ENCODE results near the gene UPF3A. TPM values are rescaled to one million over a fixed set of nuclear protein-coding genes. Genes with fewer than 3 reads are reported as not detected.

Gene UPF3A
- total and polyA plus RNA-seq, 9 of the 15 experiments (the other 6 are each of a cell fraction or from before 2014, with no cell fraction given) = 15.6 to 76.5 (median 40.9) TPM

- TF ChIP-seq FOXA3 (CRISPR knock-in tag; conservative IDR thresholded peaks at IDR 0.05 in 1 of 2, IDR thresholded peaks at IDR 0.05 in 1 of 2) = peak in 1 of 2 experiments; percentile 71; a peak in 1 of 4 replicates
- TF ChIP-seq LCOR (CRISPR knock-in tag; IDR thresholded peaks at IDR 0.05) = peak; percentile 95
- no peak for TF ChIP-seq CHD2 (IDR thresholded peaks at IDR 0.05; ENCODE audit: low read depth, low read length)
- TF ChIP-seq MECOM (CRISPR knock-in tag; IDR thresholded peaks at IDR 0.05) = 0 out of 2 replicates have a peak, but pooled peaks have one; percentile 40
- TF ChIP-seq TAF9B (IDR thresholded peaks at IDR 0.05; ENCODE audit: partially characterized antibody) = peak; percentile 20
- TF ChIP-seq HNRNPL (IDR thresholded peaks at IDR 0.05; ENCODE audit: low read depth, low read length) = peak; percentile 70
- no peak for TF ChIP-seq WHSC1 (IDR thresholded peaks at IDR 0.05; ENCODE audit: low read length)
- TF ChIP-seq PKNOX1 (IDR thresholded peaks at IDR 0.05) = no peak
- TF ChIP-seq GABPB1 (CRISPR knock-in tag; IDR thresholded peaks at IDR 0.05) = peak; percentile 94
- peak; percentile 83 for TF ChIP-seq SP1 (CRISPR knock-in tag; IDR thresholded peaks at IDR 0.05)
- peak; percentile 87 for TF ChIP-seq ZNF589 (CRISPR knock-in tag; IDR thresholded peaks at IDR 0.05; ENCODE audit: low read depth)
- peak; percentile 86; the same call in 1 of the 2 replicates for TF ChIP-seq CHAMP1 (IDR thresholded peaks at IDR 0.05)
- no peak for TF ChIP-seq DNMT1 (IDR thresholded peaks at IDR 0.05)
- TF ChIP-seq MXD1 (CRISPR knock-in tag; IDR thresholded peaks at IDR 0.05; ENCODE audit: borderline replicate concordance, poor library complexity, severe bottlenecking) = no peak
- TF ChIP-seq HCFC1 (IDR thresholded peaks at IDR 0.05; ENCODE audit: low read depth, low read length) = peak; percentile 70
- peak; percentile 99 for TF ChIP-seq MAX (CRISPR knock-in tag; IDR thresholded peaks at IDR 0.05)
- peak; percentile 57; the same call in 1 of the 2 replicates for TF ChIP-seq NFRKB (IDR thresholded peaks at IDR 0.05; ENCODE audit: low read depth)
- 0 out of 2 replicates have a peak, but pooled peaks have one; percentile 17 for TF ChIP-seq ZNF395 (CRISPR knock-in tag; IDR thresholded peaks at IDR 0.05)
- 0 out of 2 replicates have a peak, but pooled peaks have one; percentile 25 for TF ChIP-seq ZNF766 (CRISPR knock-in tag; conservative IDR thresholded peaks at IDR 0.05)
- no peak for TF ChIP-seq PTBP1 (IDR thresholded peaks at IDR 0.05; ENCODE audit: low read depth, low read length)
These were observed 46.6 kb upstream of the UPF3A start, which contains the start of gene CDC16 (continued) for GRCh38 chr13:114234645-114235421.

All from K562 (cell line).